Measurements from ENCODE around the gene RYR2. TPM values are rescaled to one million over a fixed set of nuclear protein-coding genes. Genes with fewer than 3 reads are reported as not detected.

The RYR2 gene
- total RNA-seq, 1 donor from 2014 or later, result 47.0 TPM

DNA sequence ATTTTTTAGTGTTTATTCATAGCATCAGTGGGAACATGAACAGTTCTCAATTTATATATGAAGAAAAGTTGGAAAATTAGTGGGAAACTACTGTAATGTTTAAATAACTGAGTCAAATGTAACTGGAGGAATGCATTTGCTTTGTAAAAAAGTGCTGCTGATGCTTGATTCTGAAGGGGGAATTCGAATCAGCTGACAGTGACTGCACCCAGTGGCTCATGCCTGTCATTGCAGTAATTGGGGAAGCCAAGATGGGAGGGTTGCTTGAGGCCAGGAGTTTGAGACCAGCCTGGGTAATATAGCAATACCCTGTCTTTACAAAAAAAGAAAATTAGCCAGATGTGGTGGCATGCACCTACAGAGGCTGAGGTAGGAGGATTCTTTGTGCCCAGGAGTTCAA lies 450.4 kb downstream of the RYR2 start:
- H3K4me1 Mint-ChIP-seq (ENCODE audit: low read depth, unreplicated experiment), result no peaks in the 10 kb centered on the region

DNA sequence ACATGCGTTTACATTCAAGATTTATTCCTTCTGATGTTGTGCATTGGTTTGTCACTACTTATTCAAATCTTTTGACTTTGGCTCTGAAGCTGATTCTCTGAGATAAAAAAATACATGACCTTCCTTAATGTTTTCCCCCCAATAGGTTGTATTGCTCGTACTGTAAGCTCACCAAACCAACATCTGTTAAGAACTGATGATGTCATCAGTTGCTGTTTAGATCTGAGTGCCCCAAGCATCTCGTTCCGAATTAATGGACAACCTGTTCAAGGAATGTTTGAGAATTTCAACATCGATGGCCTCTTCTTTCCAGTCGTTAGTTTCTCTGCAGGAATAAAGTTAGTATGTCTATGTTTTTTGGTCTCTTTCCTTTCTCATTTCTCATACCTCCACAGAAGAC lies 458.6 kb downstream of the RYR2 start:
- Mint-ChIP-seq H3K9me3 (ENCODE audit: unreplicated experiment) (no peaks in the 10 kb centered on the region), H3K27ac (ENCODE audit: unreplicated experiment) (no peak overlapping the region), H3K27me3 (ENCODE audit: unreplicated experiment) (no peaks in the 10 kb centered on the region), H3K4me1 (ENCODE audit: low read depth, unreplicated experiment) (no peaks in the 10 kb centered on the region), H3K4me3 (ENCODE audit: unreplicated experiment) (no peak overlapping the region), H3K36me3 (ENCODE audit: unreplicated experiment) (no peaks in the 10 kb centered on the region)
- TF ChIP-seq, protein P1, sequence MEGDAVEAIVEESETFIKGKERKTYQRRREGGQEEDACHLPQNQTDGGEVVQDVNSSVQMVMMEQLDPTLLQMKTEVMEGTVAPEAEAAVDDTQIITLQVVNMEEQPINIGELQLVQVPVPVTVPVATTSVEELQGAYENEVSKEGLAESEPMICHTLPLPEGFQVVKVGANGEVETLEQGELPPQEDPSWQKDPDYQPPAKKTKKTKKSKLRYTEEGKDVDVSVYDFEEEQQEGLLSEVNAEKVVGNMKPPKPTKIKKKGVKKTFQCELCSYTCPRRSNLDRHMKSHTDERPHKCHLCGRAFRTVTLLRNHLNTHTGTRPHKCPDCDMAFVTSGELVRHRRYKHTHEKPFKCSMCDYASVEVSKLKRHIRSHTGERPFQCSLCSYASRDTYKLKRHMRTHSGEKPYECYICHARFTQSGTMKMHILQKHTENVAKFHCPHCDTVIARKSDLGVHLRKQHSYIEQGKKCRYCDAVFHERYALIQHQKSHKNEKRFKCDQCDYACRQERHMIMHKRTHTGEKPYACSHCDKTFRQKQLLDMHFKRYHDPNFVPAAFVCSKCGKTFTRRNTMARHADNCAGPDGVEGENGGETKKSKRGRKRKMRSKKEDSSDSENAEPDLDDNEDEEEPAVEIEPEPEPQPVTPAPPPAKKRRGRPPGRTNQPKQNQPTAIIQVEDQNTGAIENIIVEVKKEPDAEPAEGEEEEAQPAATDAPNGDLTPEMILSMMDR (IDR thresholded peaks at IDR 0.05; ENCODE audit: partially characterized antibody, unreplicated experiment), result no peak
- DNase-seq, result no peak

More for the DNA sequence above, 450.4 kb downstream of the RYR2 start:
- TF ChIP-seq, protein P1 (IDR thresholded peaks at IDR 0.05; ENCODE audit: partially characterized antibody, unreplicated experiment), result peak; percentile 27
- Mint-ChIP-seq H3K27me3 (ENCODE audit: unreplicated experiment) (peaks cover 4% of the 10 kb centered on the region), H3K9me3 (ENCODE audit: unreplicated experiment) (peaks cover 4% of the 10 kb centered on the region), H3K27ac (ENCODE audit: unreplicated experiment) (no peak overlapping the region), H3K36me3 (ENCODE audit: unreplicated experiment) (no peaks in the 10 kb centered on the region), H3K4me3 (ENCODE audit: unreplicated experiment) (no peak overlapping the region)
- no peak for DNase-seq

DNA sequence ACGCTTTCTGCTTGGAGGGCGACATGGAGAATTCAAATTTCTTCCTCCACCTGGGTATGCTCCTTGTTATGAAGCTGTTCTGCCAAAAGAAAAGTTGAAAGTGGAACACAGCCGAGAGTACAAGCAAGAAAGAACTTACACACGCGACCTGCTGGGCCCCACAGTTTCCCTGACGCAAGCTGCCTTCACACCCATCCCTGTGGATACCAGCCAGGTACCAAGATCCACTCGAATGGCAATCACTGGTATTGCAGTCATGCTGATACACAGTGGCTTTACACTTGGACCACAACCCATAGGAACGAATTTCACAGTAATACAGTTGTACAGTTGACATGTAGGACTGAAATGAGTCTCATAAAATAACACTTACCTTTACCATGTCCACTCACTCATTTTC lies 461.3 kb downstream of the RYR2 start:
- DNase-seq, result no peak
- no peak overlapping the region for H3K27ac Mint-ChIP-seq (ENCODE audit: unreplicated experiment)
- H3K36me3 Mint-ChIP-seq (ENCODE audit: unreplicated experiment), result no peaks in the 10 kb centered on the region
- H3K9me3 Mint-ChIP-seq (ENCODE audit: unreplicated experiment), result no peaks in the 10 kb centered on the region
- TF ChIP-seq, protein P1 (IDR thresholded peaks at IDR 0.05; ENCODE audit: partially characterized antibody, unreplicated experiment), result no peak
- no peaks in the 10 kb centered on the region for H3K27me3 Mint-ChIP-seq (ENCODE audit: unreplicated experiment)
- no peak overlapping the region for H3K4me3 Mint-ChIP-seq (ENCODE audit: unreplicated experiment)
- H3K4me1 Mint-ChIP-seq (ENCODE audit: low read depth, unreplicated experiment), result no peaks in the 10 kb centered on the region

DNA sequence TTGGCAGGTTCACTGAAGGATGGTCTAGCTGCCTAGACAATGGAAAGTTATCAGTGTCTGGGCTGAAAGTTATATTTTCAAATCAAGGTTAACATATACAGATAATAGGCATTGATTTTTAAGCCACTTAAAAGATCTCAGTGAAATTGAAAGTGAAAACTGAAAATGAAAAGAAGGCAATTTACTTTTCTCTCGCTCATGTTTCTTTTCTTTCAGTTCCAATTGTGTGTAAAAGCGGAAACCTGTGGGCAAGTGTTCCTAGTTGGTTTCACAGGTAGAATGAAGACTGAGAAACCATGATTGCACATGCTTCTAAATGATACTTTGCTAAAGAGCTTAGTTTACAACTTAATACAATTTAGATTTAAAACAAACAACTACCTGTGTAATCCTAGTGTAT lies 465.0 kb downstream of the RYR2 start:
- no peaks in the 10 kb centered on the region for H3K4me1 Mint-ChIP-seq (ENCODE audit: low read depth, unreplicated experiment)
- DNase-seq, result no peak
- no peak overlapping the region for H3K27ac Mint-ChIP-seq (ENCODE audit: unreplicated experiment)
- no peaks in the 10 kb centered on the region for H3K9me3 Mint-ChIP-seq (ENCODE audit: unreplicated experiment)
- no peaks in the 10 kb centered on the region for H3K27me3 Mint-ChIP-seq (ENCODE audit: unreplicated experiment)
- TF ChIP-seq, protein P1 (IDR thresholded peaks at IDR 0.05; ENCODE audit: partially characterized antibody, unreplicated experiment), result no peak
- no peak overlapping the region for H3K4me3 Mint-ChIP-seq (ENCODE audit: unreplicated experiment)
- H3K36me3 Mint-ChIP-seq (ENCODE audit: unreplicated experiment), result no peaks in the 10 kb centered on the region

DNA sequence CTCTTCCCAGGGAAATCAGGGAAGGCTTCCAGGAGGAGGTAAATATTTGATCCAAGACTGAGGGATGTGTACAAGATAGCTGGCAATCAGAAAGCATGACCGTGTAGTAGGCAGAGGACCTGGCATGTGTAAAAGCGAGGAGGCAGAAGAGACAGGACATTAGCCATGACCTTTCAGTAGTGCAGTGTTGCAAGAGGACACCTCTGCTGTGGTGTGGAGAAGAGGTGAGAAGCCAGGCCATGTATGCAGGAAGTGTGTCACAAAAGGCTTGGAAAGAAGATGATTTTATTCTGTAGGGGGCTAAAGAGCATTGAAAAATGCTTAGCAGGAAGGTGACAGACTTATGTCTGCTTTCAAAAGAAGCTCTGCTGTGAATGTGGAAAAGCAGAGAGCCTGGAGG lies 467.8 kb downstream of the RYR2 start:
- Mint-ChIP-seq H3K4me1 (ENCODE audit: low read depth, unreplicated experiment) (no peaks in the 10 kb centered on the region), H3K36me3 (ENCODE audit: unreplicated experiment) (no peaks in the 10 kb centered on the region), H3K27ac (ENCODE audit: unreplicated experiment) (no peak overlapping the region), H3K4me3 (ENCODE audit: unreplicated experiment) (no peak overlapping the region), H3K9me3 (ENCODE audit: unreplicated experiment) (no peaks in the 10 kb centered on the region), H3K27me3 (ENCODE audit: unreplicated experiment) (no peaks in the 10 kb centered on the region)
- TF ChIP-seq, protein P1 (IDR thresholded peaks at IDR 0.05; ENCODE audit: partially characterized antibody, unreplicated experiment), result no peak
- DNase-seq, result no peak
